ENCODE data around the gene UST.
A peak's percentile ranks its signal among the peaks of the same experiment; 100 is the strongest.

UST gene

DNA sequence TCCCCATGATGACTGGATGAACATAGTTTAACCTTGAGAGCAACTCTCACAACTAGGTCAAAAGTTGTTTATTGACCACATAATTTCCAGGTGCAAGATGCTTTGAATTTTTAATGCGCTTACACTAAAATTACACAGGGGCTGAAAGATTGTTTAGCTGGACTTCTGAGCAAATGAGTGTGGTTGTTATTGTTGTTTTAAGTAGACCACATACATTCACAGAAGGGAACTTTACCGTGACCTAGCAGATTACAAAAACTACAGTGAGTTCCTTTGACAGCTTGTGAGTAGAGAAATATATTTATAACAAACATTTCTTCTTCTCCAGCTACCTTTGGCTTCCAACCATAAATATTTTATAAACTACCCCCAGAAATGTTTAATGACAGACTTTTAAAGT is 178.9 kb downstream of the UST start:
- peak; percentile 18 for DNase-seq
- Histone ChIP-seq H3K27me3 (replicated peaks) (no peaks in the 10 kb centered on the region), H3K36me3 (replicated peaks) (no peaks in the 10 kb centered on the region), H3K27ac (no peak overlapping the region), H3K4me3 (ENCODE audit: low read depth, low read length) (no peak overlapping the region)
- TF ChIP-seq, protein P1, sequence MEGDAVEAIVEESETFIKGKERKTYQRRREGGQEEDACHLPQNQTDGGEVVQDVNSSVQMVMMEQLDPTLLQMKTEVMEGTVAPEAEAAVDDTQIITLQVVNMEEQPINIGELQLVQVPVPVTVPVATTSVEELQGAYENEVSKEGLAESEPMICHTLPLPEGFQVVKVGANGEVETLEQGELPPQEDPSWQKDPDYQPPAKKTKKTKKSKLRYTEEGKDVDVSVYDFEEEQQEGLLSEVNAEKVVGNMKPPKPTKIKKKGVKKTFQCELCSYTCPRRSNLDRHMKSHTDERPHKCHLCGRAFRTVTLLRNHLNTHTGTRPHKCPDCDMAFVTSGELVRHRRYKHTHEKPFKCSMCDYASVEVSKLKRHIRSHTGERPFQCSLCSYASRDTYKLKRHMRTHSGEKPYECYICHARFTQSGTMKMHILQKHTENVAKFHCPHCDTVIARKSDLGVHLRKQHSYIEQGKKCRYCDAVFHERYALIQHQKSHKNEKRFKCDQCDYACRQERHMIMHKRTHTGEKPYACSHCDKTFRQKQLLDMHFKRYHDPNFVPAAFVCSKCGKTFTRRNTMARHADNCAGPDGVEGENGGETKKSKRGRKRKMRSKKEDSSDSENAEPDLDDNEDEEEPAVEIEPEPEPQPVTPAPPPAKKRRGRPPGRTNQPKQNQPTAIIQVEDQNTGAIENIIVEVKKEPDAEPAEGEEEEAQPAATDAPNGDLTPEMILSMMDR (IDR thresholded peaks at IDR 0.05; ENCODE audit: low read depth, low read length, missing control alignments): no peak
- in situ Hi-C loops (cut with HindIII; ENCODE audit: low pct_ligation_motif_present, low sequenced_read_pairs): no loop called here

DNA sequence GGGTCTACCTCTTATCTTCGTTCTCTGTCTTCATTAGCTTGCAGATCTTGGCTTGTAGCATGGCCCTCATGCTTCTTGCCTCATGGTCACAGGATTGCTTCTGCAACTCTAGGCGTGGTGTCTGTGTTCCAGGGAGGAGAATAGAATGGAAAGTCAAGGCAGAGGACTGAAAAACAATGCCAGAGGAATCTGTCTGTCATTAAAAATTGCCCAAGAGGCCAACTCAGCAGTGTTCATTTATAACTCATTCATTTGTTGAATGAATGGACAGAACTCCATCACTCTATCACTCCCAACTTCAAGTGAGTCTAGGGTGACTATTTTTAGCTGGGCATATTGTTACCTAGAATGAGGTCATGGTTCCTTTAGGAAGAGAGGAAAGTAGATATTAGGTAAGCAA is 179.6 kb downstream of the UST start:
- Histone ChIP-seq H3K27me3 (replicated peaks) (no peaks in the 10 kb centered on the region), H3K27ac (no peak overlapping the region), H3K4me3 (ENCODE audit: low read depth, low read length) (no peak overlapping the region), H3K36me3 (replicated peaks) (no peaks in the 10 kb centered on the region)
- TF ChIP-seq, protein P1 (IDR thresholded peaks at IDR 0.05; ENCODE audit: low read depth, low read length, missing control alignments): no peak
- in situ Hi-C loops (cut with HindIII; ENCODE audit: low pct_ligation_motif_present, low sequenced_read_pairs): no loop called here
- DNase-seq: no peak

GRCh38 chr6:148927586-148927985 is 180.8 kb downstream of the UST start:
- no peaks in the 10 kb centered on the region for H3K27me3 ChIP-seq (replicated peaks)
- H3K4me3 ChIP-seq (ENCODE audit: low read depth, low read length): no peak overlapping the region
- no peak for DNase-seq
- no peaks in the 10 kb centered on the region for H3K36me3 ChIP-seq (replicated peaks)
- in situ Hi-C loops (cut with HindIII; ENCODE audit: low pct_ligation_motif_present, low sequenced_read_pairs): no loop called here
- TF ChIP-seq, protein P1 (IDR thresholded peaks at IDR 0.05; ENCODE audit: low read depth, low read length, missing control alignments): no peak
- H3K27ac ChIP-seq: no peak overlapping the region

DNA sequence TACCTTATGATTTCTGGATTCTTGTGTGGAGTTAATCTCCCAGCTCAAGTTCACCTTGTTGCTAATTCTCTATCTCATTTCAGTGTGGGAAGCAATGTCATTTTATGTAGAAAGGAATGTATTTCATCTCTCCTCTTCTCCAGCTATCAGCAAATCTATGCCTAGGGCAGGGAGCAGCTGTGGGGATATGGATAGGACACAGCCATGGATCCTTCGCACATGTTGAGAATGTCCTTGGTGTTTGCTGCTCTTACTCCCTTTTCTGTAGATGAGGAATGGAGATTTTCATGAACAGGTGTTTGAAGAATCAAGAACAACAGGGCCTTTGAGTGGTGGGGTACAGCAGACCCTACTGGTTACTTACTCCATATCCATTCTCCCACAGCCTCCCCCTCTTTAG is 182.0 kb downstream of the UST start:
- H3K4me3 ChIP-seq (ENCODE audit: low read depth, low read length): no peak overlapping the region
- H3K27ac ChIP-seq: no peak overlapping the region
- no peak for DNase-seq
- TF ChIP-seq, protein P1 (IDR thresholded peaks at IDR 0.05; ENCODE audit: low read depth, low read length, missing control alignments): no peak
- no peaks in the 10 kb centered on the region for H3K36me3 ChIP-seq (replicated peaks)
- in situ Hi-C loops (cut with HindIII; ENCODE audit: low pct_ligation_motif_present, low sequenced_read_pairs): no loop called here
- no peaks in the 10 kb centered on the region for H3K27me3 ChIP-seq (replicated peaks)

- Histone ChIP-seq H3K27me3 (replicated peaks) (no peaks in the 10 kb centered on the region), H3K27ac (no peak overlapping the region), H3K36me3 (replicated peaks) (no peaks in the 10 kb centered on the region), H3K4me3 (ENCODE audit: low read depth, low read length) (no peak overlapping the region)
- TF ChIP-seq, protein P1 (IDR thresholded peaks at IDR 0.05; ENCODE audit: low read depth, low read length, missing control alignments): no peak
- no peak for DNase-seq
- in situ Hi-C loops (cut with HindIII; ENCODE audit: low pct_ligation_motif_present, low sequenced_read_pairs): no loop called here
These were observed 185.4 kb downstream of the UST start for GRCh38 chr6:148932208-148932607.

- in situ Hi-C loops (cut with HindIII; ENCODE audit: low pct_ligation_motif_present, low sequenced_read_pairs): no loop called here
- no peak overlapping the region for H3K4me3 ChIP-seq (ENCODE audit: low read depth, low read length)
- H3K36me3 ChIP-seq (replicated peaks): no peaks in the 10 kb centered on the region
- no peak overlapping the region for H3K27ac ChIP-seq
- TF ChIP-seq, protein P1 (IDR thresholded peaks at IDR 0.05; ENCODE audit: low read depth, low read length, missing control alignments): no peak
- peak; percentile 58 for DNase-seq
- no peaks in the 10 kb centered on the region for H3K27me3 ChIP-seq (replicated peaks)
These were observed 185.9 kb downstream of the UST start for GRCh38 chr6:148932731-148933130.
